HCT116 (cell line): ENCODE results near the gene MRRF.

ENCODE experiments used
- CEBPB ChIP-seq: IDR thresholded peaks from 2 replicates; pipeline ENCODE4 v1.6.1; 2012; ENCODE audit warnings: low read depth
- EZH2 ChIP-seq: fragments of 200-600 bp; sonication (generic); IDR thresholded peaks from 2 replicates; pipeline ENCODE4 v1.6.1; 2017; ENCODE audit warnings: antibody characterized with exemption, mixed run types
- FOSL1 ChIP-seq: IDR thresholded peaks from 2 replicates; pipeline ENCODE4 v1.6.1; 2012; ENCODE audit warnings: low read depth
- JUND ChIP-seq: IDR thresholded peaks from 2 replicates; pipeline ENCODE4 v1.6.1; 2012
- POLR2AphosphoS5 ChIP-seq: IDR thresholded peaks from 2 replicates; pipeline ENCODE4 v1.6.1; 2011; ENCODE audit warnings: mild to moderate bottlenecking, low read depth, low read length, moderate library complexity
- RAD21 ChIP-seq: IDR thresholded peaks from 2 replicates; pipeline ENCODE4 v1.6.1; 2012; ENCODE audit warnings: low read depth, mild to moderate bottlenecking
- SIN3A ChIP-seq: IDR thresholded peaks from 2 replicates; pipeline ENCODE4 v1.6.1; 2012; ENCODE audit warnings: low read depth
- TCF7L2 ChIP-seq: IDR thresholded peaks from 2 replicates; pipeline ENCODE4 v1.7.0; 2011; ENCODE audit warnings: borderline replicate concordance, inconsistent platforms; ENCODE audit not compliant: insufficient read depth, insufficient read length; ENCODE audit errors: extremely low read depth
- YY1 ChIP-seq: IDR thresholded peaks from 2 replicates; pipeline ENCODE4 v1.6.1; 2011; ENCODE audit warnings: low read length, low read depth, moderate library complexity, mild to moderate bottlenecking; ENCODE audit not compliant: insufficient replicate concordance; ENCODE audit errors: extremely low read depth
- ZFX ChIP-seq: fragments of 450-650 bp; IDR thresholded peaks from 2 replicates; pipeline ENCODE4 v1.6.1; 2017
- TF ChIP-seq, protein P1 (sequence below), 3 experiments: fragments of 200-600 bp in 1 of 3; sonication (generic) in 1 of 3; IDR thresholded peaks in 2 of 3; conservative IDR thresholded peaks in 1 of 3; 2 replicates each; pipeline ENCODE4 v1.5.1; 2012 to 2017; ENCODE audit warnings: low read depth in 2 of 3, low read length in 2 of 3, antibody characterized with exemption in 1 of 3, borderline replicate concordance in 1 of 3, control low read depth in 1 of 3, mild to moderate bottlenecking in 1 of 3, mixed read lengths in 1 of 3, mixed run types in 1 of 3, moderate library complexity in 1 of 3; ENCODE audit not compliant: insufficient read depth in 1 of 3
- TF ChIP-seq, protein P2 (sequence below): IDR thresholded peaks from 2 replicates; pipeline ENCODE4 v1.6.1; 2012
- TF ChIP-seq, protein P3 (sequence below): IDR thresholded peaks from 2 replicates; pipeline ENCODE4 v1.6.1; 2012

DNA sequence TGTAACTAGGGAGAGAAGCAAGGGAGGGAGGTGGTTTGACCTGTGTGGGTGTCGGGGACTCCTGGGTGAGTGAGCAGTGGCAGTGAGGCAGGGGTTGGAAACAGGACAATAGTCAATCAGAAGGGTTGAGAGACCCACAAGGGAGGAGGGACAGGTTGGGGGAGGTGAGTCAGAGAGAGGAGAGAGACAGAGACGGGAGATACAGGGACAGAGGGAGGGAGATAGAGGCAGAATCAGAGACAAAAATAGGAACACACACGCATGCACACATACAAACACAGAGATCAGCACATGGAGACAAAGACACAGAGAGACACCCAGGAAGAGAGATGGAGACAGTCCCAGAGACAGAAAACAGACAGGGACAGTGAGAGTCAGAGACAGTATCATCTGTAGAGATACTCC lies 66.8 kb downstream of the MRRF start:
- no peak for TF ChIP-seq ZFX
- no peak for TF ChIP-seq YY1
- TF ChIP-seq, protein P1, sequence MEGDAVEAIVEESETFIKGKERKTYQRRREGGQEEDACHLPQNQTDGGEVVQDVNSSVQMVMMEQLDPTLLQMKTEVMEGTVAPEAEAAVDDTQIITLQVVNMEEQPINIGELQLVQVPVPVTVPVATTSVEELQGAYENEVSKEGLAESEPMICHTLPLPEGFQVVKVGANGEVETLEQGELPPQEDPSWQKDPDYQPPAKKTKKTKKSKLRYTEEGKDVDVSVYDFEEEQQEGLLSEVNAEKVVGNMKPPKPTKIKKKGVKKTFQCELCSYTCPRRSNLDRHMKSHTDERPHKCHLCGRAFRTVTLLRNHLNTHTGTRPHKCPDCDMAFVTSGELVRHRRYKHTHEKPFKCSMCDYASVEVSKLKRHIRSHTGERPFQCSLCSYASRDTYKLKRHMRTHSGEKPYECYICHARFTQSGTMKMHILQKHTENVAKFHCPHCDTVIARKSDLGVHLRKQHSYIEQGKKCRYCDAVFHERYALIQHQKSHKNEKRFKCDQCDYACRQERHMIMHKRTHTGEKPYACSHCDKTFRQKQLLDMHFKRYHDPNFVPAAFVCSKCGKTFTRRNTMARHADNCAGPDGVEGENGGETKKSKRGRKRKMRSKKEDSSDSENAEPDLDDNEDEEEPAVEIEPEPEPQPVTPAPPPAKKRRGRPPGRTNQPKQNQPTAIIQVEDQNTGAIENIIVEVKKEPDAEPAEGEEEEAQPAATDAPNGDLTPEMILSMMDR (IDR thresholded peaks at IDR 0.05 in 2 of 3, conservative IDR thresholded peaks at IDR 0.05 in 1 of 3; ENCODE audit: borderline replicate concordance in 1 of 3, insufficient read depth in 1 of 3, low read depth in 2 of 3, low read length in 2 of 3) = no peak
- TF ChIP-seq, protein P2, sequence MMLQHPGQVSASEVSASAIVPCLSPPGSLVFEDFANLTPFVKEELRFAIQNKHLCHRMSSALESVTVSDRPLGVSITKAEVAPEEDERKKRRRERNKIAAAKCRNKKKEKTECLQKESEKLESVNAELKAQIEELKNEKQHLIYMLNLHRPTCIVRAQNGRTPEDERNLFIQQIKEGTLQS = no peak
- TF ChIP-seq POLR2AphosphoS5 = no peak
- no peak for TF ChIP-seq RAD21
- TF ChIP-seq SIN3A = no peak
- TF ChIP-seq, protein P3, sequence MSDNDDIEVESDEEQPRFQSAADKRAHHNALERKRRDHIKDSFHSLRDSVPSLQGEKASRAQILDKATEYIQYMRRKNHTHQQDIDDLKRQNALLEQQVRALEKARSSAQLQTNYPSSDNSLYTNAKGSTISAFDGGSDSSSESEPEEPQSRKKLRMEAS = no peak
- no peak for TF ChIP-seq TCF7L2
- no peak for TF ChIP-seq JUND
- TF ChIP-seq EZH2 = no peak
- TF ChIP-seq CEBPB = no peak
- TF ChIP-seq FOSL1 = no peak
